ENCODE results near the gene RNF4. TPM values are rescaled to one million over a fixed set of nuclear protein-coding genes. Genes with fewer than 3 reads are reported as not detected.
"Not testable (repeated sequence)": the region's sequence is repeated elsewhere in the genome, so short reads cannot be mapped to it uniquely, and the experiment has no call there.

RNF4 gene
- total and polyA plus RNA-seq, 2 donors (not counting 1 experiment from before 2014, with no cell fraction given), result 45.6 to 72.4 TPM

DNA sequence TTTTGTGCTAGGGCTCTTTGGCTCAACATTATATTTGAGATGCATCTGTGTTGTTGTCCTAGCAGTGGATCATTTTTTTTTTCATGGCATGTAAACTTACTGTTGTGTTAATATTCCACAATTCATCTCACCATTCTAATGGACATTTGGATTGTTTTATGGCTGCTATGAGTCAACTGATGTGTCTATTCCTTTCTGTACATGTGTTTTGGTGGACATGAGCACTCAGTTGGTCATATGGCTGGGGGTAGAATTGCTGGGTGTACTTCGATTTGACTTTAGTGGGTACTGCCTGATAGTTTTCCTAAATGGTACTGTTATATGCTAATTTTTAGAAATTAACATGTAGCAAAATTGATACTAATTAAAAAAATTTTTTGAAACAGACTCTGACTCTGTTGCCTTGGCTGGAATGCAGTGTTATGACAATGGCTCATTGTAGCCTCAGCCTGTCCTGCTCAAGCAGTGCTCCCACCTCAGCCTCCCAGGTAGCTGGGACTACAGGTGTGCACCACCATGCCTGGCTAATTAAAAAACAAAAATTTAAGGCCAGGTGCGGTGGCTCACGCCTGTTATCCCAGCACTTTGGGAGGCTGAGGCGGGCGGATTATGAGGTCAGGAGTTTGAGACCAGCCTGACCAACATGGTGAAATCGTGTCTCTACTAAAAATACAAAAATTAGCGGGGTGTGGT lies 76.6 kb downstream of the RNF4 start:
- Histone ChIP-seq H4K20me1 (ENCODE audit: control insufficient read depth, extremely low read depth, insufficient read depth, low read length) (no peaks in the 10 kb centered on the region), H3K79me2 (ENCODE audit: control insufficient read depth, insufficient read depth, low read length) (peaks cover 91% of the 10 kb centered on the region), H3K4me1 (ENCODE audit: control insufficient read depth, extremely low read depth, insufficient read depth, low read length) (no peaks in the 10 kb centered on the region), H3K4me3 (replicated peaks in 1 of 4; ENCODE audit: control extremely low read depth in 1 of 4, insufficient read depth in 1 of 4, low read depth in 3 of 4, low read length in 4 of 4) (no peak overlapping the region), H3K36me3 (ENCODE audit: control insufficient read depth, insufficient read depth, low read length) (no peaks in the 10 kb centered on the region), H2AFZ (ENCODE audit: low read length) (no peak overlapping the region), H3K27ac (ENCODE audit: insufficient read depth, low read length) (no peak overlapping the region), H3K9me3 (ENCODE audit: control insufficient read depth, insufficient read depth, low read depth, low read length) (no peaks in the 10 kb centered on the region), H3K4me2 (ENCODE audit: extremely low read depth, insufficient read depth, low read length) (no peak overlapping the region), H3K27me3 (ENCODE audit: control insufficient read depth, insufficient read depth, low read length) (no peaks in the 10 kb centered on the region), H3K9ac (ENCODE audit: insufficient read depth, low read length) (no peak overlapping the region)
- no peak for DNase-seq (ENCODE audit: low read depth in 2 of 2)
- no peak for TF ChIP-seq CTCF (conservative IDR thresholded peaks at IDR 0.05 in 1 of 2, IDR thresholded peaks at IDR 0.05 in 1 of 2; ENCODE audit: low read depth in 1 of 2, low read length in 2 of 2)
- TF ChIP-seq EZH2 (IDR thresholded peaks at IDR 0.05; ENCODE audit: low read length, missing control alignments), result no peak

DNA sequence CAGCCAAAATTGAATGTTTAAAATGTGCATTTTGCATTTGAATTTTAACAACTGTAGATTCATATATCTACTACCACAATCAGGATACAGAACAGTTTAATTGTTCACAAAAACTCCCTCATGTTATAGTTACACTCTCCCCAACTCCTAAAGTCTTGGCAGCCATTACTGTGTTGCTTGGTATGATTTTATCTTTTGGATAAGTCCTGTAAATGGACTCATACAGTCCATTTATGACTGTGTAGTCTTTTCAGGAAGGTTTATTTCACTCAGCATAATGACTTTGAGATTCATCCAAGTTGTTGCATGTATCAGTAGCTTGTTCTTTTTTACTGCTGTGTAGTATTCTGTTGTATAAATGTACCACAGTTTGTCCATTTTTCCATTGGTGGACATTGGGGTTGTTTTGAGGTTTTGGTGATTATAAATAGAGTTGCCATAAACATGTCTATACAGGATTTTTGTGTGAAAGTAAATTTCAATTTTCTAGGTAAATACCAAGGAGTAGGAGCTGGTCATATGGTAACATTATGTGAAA lies 77.4 kb downstream of the RNF4 start:
- H3K4me2 ChIP-seq (ENCODE audit: extremely low read depth, insufficient read depth, low read length), result no peak overlapping the region
- H3K4me3 ChIP-seq (replicated peaks in 1 of 4; ENCODE audit: control extremely low read depth in 1 of 4, insufficient read depth in 1 of 4, low read depth in 3 of 4, low read length in 4 of 4), result no peak overlapping the region
- H3K27me3 ChIP-seq (ENCODE audit: control insufficient read depth, insufficient read depth, low read length), result no peaks in the 10 kb centered on the region
- DNase-seq (ENCODE audit: low read depth in 2 of 2), result no peak
- H3K9me3 ChIP-seq (ENCODE audit: control insufficient read depth, insufficient read depth, low read depth, low read length), result no peaks in the 10 kb centered on the region
- H3K4me1 ChIP-seq (ENCODE audit: control insufficient read depth, extremely low read depth, insufficient read depth, low read length), result no peaks in the 10 kb centered on the region
- TF ChIP-seq EZH2 (IDR thresholded peaks at IDR 0.05; ENCODE audit: low read length, missing control alignments), result no peak
- TF ChIP-seq CTCF (conservative IDR thresholded peaks at IDR 0.05 in 1 of 2, IDR thresholded peaks at IDR 0.05 in 1 of 2; ENCODE audit: low read depth in 1 of 2, low read length in 2 of 2), result no peak
- peaks cover 91% of the 10 kb centered on the region for H3K79me2 ChIP-seq (ENCODE audit: control insufficient read depth, insufficient read depth, low read length)
- H4K20me1 ChIP-seq (ENCODE audit: control insufficient read depth, extremely low read depth, insufficient read depth, low read length), result no peaks in the 10 kb centered on the region
- H3K9ac ChIP-seq (ENCODE audit: insufficient read depth, low read length), result no peak overlapping the region
- H3K36me3 ChIP-seq (ENCODE audit: control insufficient read depth, insufficient read depth, low read length), result no peaks in the 10 kb centered on the region
- H2AFZ ChIP-seq (ENCODE audit: low read length), result no peak overlapping the region
- H3K27ac ChIP-seq (ENCODE audit: insufficient read depth, low read length), result no peak overlapping the region

DNA sequence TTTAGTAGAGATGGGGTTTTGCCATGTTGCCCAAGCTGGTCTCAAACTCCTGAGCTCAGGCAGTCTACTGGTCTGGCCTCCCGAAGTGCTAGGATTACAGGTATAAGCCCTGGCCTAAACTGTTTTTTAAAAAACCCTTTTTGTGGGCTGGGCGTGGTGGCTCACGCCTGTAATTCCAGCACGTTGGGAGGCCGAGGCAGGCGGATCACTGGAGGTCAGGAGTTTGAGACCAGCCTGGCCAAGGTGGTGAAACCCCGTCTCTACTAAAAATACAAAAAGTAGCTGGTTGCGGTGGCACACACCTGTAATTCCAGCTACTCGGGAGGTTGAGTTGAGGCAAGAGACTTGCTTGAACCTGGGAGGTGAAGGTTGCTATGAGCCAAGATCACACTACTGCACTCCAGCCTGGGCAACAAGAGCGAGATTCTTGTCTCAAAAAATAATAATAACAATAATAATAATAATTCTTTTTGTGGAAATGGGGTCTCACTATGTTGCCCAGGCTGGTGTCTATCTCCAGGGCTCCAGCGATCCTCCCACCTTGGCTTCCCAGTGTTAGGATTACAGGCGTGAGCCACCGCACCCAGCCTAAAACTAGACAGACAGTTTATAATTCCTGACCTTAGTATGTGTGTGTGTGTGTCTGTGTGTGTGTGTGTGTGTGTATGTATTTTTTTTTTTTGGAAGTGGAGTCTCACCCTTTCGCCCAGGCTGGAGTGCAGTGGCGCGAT lies 78.2 kb downstream of the RNF4 start:
- not testable (repeated sequence) for H3K9ac ChIP-seq (ENCODE audit: insufficient read depth, low read length); H3K27me3 ChIP-seq (ENCODE audit: control insufficient read depth, insufficient read depth, low read length); H2AFZ ChIP-seq (ENCODE audit: low read length); H3K9me3 ChIP-seq (ENCODE audit: control insufficient read depth, insufficient read depth, low read depth, low read length); H3K4me2 ChIP-seq (ENCODE audit: extremely low read depth, insufficient read depth, low read length); H3K4me1 ChIP-seq (ENCODE audit: control insufficient read depth, extremely low read depth, insufficient read depth, low read length); H3K27ac ChIP-seq (ENCODE audit: insufficient read depth, low read length); H3K4me3 ChIP-seq (replicated peaks in 1 of 4; ENCODE audit: control extremely low read depth in 1 of 4, insufficient read depth in 1 of 4, low read depth in 3 of 4, low read length in 4 of 4); DNase-seq (ENCODE audit: low read depth in 2 of 2); H3K36me3 ChIP-seq (ENCODE audit: control insufficient read depth, insufficient read depth, low read length); H4K20me1 ChIP-seq (ENCODE audit: control insufficient read depth, extremely low read depth, insufficient read depth, low read length)
- H3K79me2 ChIP-seq (ENCODE audit: control insufficient read depth, insufficient read depth, low read length), result peaks cover 89% of the 10 kb centered on the region

All from fibroblast of lung (primary cell).